HG03175 (cell line): ENCODE measurements around the gene GPR89A.
"Not testable (repeated sequence)": the region's sequence is repeated elsewhere in the genome, so short reads cannot be mapped to it uniquely, and the experiment has no call there.

Experiments
- ATAC-seq: cut with Tn5 transposase; IDR thresholded peaks from one replicate; pipeline ENCODE4 v1.9.1; 2021; ENCODE audit warnings: mild to moderate bottlenecking, moderate library complexity; ENCODE audit not compliant: unreplicated experiment

Gene GPR89A

DNA sequence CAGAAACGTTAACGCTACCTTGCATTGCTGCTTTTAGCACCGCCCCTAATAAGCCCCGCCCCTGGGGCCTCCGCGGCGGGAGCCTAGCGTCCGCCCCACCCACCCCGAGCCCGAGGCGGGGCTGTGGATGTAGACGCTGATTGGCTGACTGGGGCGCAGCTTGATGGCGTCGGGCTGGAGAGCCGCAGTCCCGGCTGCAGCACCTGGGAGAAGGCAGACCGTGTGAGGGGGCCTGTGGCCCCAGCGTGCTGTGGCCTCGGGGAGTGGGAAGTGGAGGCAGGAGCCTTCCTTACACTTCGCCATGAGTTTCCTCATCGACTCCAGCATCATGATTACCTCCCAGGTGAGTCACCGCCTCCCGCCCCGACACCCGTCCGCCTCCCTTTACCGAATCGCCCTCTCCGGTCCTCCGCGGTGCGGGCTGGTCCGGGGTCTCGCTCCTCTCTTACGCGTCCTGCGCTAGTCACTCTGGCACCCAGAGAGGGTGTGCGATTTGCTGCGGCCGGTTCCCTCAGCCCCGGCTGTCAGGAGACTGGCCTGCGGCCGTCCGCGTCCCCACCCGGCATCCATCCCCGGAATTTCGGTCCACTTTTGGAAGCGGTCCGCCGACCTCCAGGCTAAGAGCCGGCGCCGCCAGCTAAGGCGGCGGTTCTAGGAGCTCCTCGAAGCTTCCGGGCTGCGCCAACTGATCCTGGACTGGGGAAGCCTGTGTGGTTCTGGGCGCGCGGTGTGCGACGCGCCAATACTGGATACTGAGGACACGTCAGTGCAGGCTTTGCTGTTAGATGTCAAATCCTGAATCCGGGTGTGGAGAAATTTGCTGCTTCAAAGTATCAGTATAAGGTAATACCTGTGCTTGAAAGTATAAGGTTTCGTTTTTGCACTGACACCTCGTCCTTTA is at the start of gene GPR89A:
TSS of gene GPR89A (plus strand) at position 156 of the 901 bp plus-strand sequence. CDS start at position 302, 146 bp downstream.
- ATAC-seq: peak; percentile 93

DNA sequence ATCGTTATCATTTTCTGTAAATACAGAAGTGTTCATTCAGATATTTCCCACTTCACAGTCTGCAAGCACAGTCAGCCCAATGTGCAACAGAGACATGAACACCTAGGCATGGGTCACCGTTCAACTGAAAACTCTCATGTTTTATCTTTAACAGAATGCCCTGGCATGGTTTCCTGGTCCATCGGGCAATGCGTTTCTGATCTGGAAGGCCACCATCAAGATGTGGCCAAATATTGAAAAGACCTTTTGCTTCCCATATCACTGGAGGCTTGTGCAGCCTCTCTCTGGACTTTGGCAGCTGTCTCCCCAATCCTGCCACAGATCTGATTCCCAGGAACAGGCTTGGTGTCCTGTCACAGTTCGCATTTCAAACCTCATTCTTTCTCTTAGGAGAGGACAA is 21.0 kb upstream of the GPR89A start:
- ATAC-seq: not testable (repeated sequence)

DNA sequence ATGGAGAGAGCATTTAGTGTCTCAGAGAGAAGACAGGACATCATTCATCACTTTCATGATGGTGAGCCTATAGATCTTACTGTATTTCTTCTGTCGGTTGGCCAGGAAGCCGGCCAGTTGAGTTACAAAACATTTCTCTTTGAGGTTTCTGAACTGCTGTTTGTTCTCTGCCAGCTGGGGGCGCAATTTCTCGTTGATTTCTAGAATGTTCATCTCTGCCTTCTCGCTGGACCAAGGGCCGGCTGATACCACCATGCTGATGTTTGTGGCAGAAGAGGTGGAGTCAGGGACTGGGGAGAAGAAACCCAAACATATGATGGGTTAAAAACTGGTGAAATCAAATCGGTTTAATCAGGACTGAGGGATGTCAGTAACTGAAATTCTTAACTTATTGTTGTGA is 17.0 kb upstream of the GPR89A start:
- not testable (repeated sequence) for ATAC-seq

DNA sequence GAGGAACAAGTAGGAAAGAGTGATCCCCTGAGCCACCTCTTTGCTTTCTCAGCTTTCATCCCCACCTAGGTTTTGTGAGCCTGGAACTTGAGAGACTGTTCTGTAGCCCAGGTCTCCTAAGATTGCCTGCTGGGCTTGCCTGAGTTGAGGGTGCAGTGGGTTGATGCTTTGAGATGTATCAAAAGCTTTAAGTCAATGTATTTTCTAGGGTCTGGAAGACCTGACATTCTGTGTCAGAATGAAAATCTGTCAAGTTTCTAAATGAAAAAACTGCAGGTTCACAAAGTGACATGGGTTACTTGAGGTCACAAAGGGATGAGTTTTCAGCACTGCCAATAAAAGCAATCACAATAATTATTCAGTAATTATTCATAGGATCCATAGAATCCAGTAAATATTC is 15.4 kb upstream of the GPR89A start:
- not testable (repeated sequence) for ATAC-seq

DNA sequence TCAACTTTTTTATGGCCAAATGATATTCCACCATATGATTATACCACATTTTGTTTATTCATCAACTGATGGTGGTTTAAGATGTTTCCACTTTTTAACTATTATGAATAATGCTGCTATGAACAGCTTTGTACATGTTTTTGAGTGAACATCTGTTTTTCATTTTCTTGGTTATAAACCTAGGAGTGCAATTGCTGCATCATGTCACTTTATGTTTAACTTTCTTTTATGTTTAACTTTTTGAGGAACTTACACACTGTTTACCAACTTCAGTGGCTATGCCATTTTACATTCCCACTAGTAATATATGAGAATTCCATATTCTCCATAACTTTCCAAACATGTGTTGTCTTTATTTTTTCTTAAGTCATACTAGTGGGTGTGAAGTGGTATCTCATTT is 12.4 kb upstream of the GPR89A start:
- ATAC-seq: not testable (repeated sequence)

DNA sequence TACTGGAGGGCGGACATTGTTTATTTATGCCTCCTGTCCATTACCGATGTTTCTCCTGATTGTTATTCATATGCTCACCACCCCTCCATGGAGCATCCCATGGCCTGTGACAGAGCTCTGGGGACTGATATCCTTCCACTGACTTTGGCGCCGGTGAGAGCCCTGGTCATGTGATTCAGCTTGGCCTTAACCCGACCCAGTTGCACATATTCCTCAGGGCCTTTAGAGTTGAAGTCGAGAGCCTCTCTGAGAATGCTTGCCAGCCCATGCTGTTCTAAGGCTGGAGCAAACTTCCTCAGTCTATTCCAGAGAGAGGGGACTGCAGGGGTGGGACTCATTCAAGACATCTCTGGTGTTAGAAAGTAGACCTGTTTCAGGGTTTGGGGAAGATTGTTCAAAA is 11.6 kb upstream of the GPR89A start:
- ATAC-seq: not testable (repeated sequence)

DNA sequence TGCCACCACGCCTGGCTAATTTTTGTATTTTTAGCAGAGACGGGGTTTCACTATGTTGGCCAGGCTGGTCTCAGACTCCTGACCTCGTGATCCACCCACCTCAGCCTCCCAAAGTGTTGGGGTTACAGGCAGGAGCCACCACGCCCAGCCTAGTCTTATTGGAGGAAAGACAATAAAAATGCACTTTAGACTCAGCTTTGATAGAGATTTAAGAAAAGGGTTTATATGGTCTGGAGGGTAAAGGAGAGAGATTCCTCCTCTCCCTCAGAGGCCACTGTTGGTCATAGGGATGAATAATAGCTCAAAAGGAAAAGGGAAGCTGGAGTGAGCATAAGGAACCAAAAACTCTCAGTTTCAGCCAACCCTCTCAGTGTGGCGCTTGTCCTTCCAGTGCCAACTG is 8.4 kb upstream of the GPR89A start:
- ATAC-seq: not testable (repeated sequence)

DNA sequence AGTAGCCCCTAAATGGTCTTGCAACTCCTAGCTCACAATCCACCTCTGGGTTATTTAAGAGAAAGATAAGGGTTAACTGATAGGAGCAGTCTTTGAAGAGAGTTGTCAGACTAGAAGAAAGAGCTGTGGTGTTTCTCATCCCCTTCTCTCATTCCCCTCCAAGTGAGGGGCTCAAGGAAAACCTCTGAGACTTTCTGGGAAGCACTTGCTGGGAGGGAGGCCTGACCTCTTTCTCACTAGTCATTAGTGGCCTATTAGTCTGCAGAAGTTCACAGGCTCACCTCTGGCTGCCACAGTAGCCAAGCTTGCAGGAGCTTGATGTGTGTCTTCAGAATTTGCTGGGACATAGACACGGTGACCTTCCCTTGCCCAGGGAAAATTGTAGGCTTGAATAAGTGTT is 6.2 kb upstream of the GPR89A start:
- no peak for ATAC-seq

DNA sequence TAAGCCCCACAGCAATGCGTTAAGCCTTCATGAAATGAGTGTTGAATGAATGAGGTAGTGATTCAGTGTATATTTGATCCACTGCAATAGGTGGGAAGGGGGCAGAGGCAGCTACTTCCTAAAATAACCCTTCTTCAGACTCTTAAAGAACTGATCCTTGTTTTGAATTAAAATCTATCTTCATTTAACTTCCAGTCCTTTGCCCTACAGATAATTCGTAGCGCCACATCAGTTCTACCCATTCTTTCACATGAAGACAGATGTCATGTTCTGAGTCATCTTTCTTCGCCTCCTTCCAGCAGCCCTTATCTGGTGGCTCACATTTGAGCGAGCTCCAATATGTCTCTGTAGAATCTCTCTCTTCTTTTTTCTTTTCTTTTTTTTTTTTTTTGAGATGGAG is 948 bp upstream of the GPR89A start:
- ATAC-seq: not testable (repeated sequence)

DNA sequence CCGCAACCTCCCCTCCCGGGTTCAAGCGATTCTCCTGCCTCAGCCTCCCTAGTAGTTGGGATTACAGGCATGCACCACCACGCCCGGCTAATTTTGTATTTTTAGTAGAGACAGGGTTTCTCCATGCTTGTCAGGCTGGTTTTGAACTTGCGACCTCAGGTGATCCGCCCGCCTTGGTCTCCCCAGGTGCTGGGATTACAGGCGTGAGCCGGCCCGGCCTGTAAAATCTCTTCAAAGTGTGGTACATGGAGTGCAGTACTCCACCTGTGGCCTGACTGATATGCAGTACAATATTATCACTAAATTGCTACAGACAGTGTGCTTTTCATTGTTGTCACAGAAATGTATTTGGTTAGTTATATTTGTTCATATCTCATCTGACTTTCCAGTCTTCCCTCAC is 499 bp upstream of the GPR89A start:
- ATAC-seq: not testable (repeated sequence)

DNA sequence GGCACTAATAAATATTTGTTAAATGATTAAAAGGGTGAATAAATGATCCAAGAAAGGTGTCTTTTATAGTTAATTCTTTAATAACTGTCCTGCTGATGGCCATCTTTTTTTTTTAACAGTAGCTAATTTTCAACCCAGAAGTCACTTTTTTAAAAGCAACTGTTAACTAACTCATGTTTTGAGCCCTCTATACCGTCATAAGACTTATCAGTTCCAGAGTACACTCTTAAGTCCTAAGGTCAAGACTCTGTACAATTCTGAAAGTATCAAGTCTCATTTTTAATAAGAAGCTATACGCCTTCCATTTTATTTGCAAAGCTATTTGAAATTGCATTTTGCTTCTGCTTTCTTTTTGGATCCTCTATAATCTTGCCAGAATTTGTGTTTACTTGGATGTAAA is 3.0 kb downstream of the GPR89A start:
- not testable (repeated sequence) for ATAC-seq

DNA sequence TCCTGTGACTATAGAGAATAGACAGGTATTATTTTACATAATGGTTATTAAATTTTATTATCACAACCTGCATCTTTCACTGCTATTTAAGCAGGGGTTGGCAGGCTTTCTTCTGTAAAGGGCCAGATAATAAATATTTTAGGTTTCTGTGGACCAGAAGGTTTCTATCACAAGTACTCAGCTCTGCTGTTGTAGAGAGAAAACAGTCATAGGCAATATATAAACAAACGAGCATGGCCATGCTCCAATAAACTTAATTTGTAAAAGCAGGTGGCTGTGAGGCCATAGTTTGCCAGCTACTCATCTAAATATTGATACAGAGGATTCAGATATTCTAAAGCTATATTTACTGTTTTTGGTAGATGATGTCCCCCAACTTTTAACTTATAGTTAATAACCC is 12.3 kb downstream of the GPR89A start:
- ATAC-seq: not testable (repeated sequence)

DNA sequence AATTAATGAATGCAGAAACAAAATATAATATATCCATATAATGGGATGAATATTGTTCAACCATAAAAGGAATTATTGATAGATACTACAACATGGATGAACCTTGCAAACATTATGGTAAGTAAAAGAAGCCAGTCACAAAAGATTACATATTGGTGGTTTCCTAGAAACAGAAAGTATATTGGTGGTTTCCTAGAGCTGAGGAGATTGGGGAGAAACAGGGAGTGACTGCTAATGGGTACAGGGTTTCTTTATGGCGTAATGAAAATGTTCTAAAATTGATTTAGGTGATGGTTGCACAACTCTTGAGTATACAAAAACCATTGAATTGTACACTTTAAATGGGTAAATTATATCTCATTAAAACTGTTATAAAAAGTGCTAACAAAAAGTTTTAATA is 14.4 kb downstream of the GPR89A start:
- not testable (repeated sequence) for ATAC-seq

DNA sequence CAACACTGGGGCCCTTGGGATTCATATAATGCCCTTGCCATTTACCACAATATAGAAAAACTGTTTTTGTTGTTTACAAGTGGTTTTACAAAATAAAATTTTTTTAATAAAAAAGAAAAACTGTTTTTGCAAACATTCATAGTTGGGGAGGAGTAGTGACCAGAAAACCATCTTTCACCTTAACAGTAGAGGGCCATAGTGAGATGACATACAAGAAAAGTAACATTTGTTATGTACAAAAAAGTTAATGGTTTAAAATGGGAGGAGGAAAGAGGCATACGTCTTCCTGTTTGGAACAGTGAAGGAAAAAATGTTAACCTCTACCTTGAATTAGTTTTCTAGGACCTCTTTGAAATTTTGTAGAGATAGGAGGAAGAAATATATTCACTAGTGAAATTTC is 28.4 kb downstream of the GPR89A start:
- ATAC-seq: not testable (repeated sequence)

DNA sequence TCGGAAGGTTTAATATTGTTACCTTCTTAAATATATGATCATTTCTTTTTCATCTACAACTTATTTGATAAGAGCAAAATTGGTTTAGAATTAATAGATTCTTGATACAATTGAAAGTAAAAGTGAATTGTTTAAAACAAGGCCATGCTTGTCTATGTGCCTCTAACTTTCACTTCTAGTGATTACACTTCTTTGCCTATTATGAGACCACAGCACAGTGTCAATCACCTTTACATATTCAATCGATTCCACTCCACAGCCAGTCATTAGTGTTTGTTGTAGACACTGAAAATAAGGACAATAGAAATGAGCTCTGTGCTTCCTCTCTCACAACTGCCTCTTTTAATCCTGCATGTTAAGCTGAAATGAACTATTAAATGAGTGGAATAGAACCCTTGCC is 34.1 kb downstream of the GPR89A start:
- not testable (repeated sequence) for ATAC-seq

DNA sequence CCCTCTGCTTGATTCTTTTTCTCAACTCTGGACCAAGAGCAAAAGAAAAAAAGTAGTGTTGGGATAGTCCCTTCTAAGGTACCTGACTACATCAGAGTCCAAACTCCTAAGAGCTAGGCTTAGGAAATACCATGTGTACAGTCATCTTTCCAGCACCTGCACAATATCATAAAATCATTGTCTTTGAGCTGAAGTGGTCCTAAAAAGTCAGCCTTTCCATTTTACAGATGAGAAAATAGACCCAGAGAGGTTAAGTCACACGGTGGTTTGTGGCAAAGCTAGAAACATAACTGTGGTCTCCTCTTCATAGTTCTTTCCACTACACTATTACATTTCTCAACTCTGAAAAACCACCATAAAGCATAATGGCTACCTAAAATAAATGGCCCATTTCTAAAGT is 36.2 kb downstream of the GPR89A start:
- not testable (repeated sequence) for ATAC-seq

DNA sequence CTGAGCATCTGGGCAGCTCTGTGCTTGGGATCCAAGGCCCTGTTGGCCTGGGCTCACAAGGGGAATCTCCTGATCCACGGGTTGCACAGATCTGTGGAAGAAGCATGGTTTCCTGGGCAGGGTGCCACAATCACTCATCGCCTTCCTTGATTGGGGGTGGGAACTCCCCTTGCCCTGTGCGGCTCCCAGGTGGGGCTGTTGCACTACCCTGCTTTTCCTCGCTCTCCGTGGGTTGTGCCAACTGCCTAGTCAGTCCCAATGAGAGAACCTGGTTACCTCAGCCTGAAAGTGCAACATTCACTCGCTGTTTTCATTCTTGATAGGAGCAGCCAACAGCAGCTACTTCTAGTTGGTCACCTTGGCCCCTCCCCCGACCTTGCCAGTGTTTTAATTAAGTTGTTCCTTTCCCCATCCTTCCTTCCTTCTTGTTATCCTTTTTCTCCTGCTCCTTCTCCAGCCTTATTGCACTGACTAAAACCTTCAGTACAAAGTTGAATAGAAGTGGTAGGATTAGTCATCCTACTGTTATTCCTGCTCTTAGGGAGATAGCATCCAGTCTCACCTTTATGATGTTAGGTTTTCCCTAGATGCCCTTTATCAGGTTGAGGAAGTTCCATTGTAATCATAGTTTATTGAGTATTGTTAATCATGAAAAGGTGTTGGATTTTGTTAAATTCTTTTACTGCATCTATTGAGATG is 48.6 kb downstream of the GPR89A start:
- ATAC-seq: not testable (repeated sequence)

DNA sequence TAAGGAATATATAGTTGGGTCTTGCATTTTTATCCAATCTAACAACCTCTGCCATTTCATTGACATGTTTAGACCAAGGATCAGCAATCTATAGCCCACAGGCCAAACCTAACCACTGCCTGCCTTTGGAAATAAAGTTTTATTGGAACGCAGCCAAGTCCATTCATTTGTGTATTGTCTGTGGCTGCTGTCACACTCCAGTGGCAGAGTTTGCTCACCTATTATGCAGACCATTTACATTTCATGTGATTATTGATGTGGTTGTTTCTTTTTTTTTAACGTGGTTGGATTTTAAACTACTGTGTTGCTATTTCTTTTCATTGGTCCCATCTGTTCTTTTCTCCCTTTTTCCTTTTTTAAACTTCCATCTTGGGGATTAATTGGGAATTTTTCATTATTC is 54.7 kb downstream of the GPR89A start:
- ATAC-seq: not testable (repeated sequence)

DNA sequence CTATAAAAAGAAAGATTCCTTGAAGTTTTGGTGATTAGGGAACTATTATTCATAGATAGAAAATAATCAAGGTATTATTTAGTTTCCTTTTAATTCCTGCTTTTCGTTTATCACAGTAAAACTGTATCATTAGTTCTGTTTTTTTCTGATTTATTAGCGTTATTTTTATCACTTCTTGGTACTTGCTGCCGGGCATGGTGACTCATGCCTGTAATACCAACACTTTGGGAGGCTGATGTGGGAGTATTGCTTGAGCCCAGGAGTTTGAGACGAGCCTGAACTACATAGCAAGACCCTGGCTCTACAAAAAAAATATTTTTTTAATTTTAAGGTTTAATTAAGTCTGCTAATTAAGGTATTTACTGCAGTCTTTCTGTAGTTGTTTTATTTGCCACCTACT is 57.2 kb downstream of the GPR89A start:
- ATAC-seq: not testable (repeated sequence)

DNA sequence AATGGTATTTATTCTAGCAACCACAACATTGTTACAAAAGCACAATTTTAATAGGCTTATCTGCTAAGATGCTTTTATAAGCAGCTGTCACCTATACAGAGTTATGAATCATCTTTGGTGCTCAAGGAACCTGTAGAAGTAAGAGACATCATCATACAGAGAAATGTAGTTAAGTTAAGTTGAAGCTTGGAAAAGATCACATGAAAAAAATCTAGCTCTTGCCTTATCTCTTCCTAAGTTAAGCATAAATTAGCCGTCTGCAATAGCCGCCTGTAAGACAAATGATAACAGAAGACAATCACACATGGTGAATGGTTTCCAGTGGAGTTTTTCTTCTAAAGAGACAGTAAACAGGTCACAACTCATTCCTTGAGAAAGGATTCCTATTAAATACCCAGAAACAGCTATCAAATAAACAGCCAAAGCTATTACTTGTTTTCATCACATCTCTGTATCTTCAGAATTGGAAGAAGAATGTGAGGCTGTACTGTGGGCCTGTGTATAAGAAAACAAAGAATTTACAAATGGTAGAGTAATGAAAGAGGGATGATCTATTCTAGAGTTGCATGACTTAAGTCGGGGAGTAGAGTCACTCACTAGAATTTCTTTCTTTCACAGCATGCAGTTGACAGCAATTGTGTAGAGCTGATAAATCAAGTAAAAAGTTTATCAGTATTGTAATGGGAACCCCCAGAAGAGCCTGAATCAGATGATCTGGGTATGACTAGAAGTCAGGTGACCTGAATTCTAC is 63.4 kb downstream of the GPR89A start:
- not testable (repeated sequence) for ATAC-seq

DNA sequence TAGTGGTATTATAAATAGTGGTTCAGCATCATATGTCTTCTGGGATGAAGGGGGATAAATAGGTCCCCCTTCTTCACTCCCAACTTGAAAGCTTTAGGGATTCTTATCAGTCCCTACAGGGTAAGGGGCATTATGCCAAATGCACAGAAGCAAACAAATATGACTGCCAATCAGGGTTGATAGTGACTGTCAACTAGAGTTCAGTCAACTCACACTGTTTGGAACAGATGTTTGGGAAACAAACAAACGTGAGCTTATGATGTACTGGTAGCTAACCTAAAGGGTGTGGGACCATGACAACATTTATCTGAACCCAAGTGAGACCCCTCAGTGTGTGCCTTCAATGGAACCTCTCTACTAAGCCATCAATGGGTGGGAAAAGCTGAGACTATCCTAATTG is 65.4 kb downstream of the GPR89A start:
- not testable (repeated sequence) for ATAC-seq
